SK-N-SH treated with all-trans-retinoic acid at 6 μM for 48 hours (cell line): ENCODE data around the gene PCDHA2.

Experiments used
- ATAC-seq: fragments of 200-7000 bp; cut with Tn5 transposase; 3 replicates; pipeline ENCODE4 v1.9.1; 2020; ENCODE audit warnings: mild to moderate bottlenecking, moderate library complexity
- ARNTL ChIP-seq: fragments of 450-650 bp; formaldehyde crosslinking; IDR thresholded peaks from 2 replicates; pipeline ENCODE4 v1.5.0; 2020; ENCODE audit warnings: low read depth, mild to moderate bottlenecking, moderate library complexity, borderline replicate concordance
- CSDC2 ChIP-seq: fragments of 250-450 bp; sonication (Bioruptor Pico); IDR thresholded peaks from 2 replicates; pipeline ENCODE4 v1.5.0; 2020; ENCODE audit warnings: mild to moderate bottlenecking, moderate library complexity
- ISL1 ChIP-seq: fragments of 250-450 bp; sonication (Bioruptor Pico); IDR thresholded peaks from 2 replicates; pipeline ENCODE4 v2.1.2; 2022; ENCODE audit warnings: mild to moderate bottlenecking, moderate library complexity
- OSR1 ChIP-seq: fragments of 250-450 bp; sonication (Bioruptor Pico); IDR thresholded peaks from 2 replicates; pipeline ENCODE4 v1.8.0; 2022; ENCODE audit warnings: moderate library complexity, mild to moderate bottlenecking, inconsistent platforms
- PATZ1 ChIP-seq: fragments of 250-450 bp; sonication (Bioruptor Pico); IDR thresholded peaks from 2 replicates; pipeline ENCODE4 v1.8.0; 2020; ENCODE audit warnings: mild to moderate bottlenecking, moderate library complexity, borderline replicate concordance
- RARB ChIP-seq: fragments of 250-450 bp; sonication (Bioruptor Pico); IDR thresholded peaks from 2 replicates; pipeline ENCODE4 v1.8.0; 2021; ENCODE audit warnings: mild to moderate bottlenecking, moderate library complexity
- TCF4 ChIP-seq: fragments of 250-450 bp; sonication (Bioruptor Pico); IDR thresholded peaks from 2 replicates; pipeline ENCODE4 v1.8.0; 2021; ENCODE audit warnings: mild to moderate bottlenecking, moderate library complexity, borderline replicate concordance
- TOX ChIP-seq: fragments of 250-450 bp; sonication (Bioruptor Pico); IDR thresholded peaks from 2 replicates; pipeline ENCODE4 v1.8.0; 2021; ENCODE audit warnings: mild to moderate bottlenecking, moderate library complexity, borderline replicate concordance
- ZNF565 ChIP-seq: fragments of 450-650 bp; formaldehyde crosslinking; conservative IDR thresholded peaks from 2 replicates; pipeline ENCODE4 v1.5.0; 2020; ENCODE audit warnings: low read depth, mild to moderate bottlenecking, moderate library complexity
- ZNF8 ChIP-seq: fragments of 450-650 bp; formaldehyde crosslinking; IDR thresholded peaks from 2 replicates; pipeline ENCODE4 v1.5.0; 2020; ENCODE audit warnings: mild to moderate bottlenecking, moderate library complexity

Gene PCDHA2

GRCh38 chr5:140835622-140836510 is 41.2 kb downstream of the PCDHA2 start:
- no peak for TF ChIP-seq ISL1
- no peak for TF ChIP-seq RARB (CRISPR knock-in tag)
- TF ChIP-seq ARNTL (CRISPR knock-in tag), result no peak
- no peak for TF ChIP-seq ZNF565 (CRISPR knock-in tag)
- TF ChIP-seq, all 23 proteins: peak for 0
- ATAC-seq, result no peak

- peak; percentile 98 for ATAC-seq
- TF ChIP-seq ZNF8 (CRISPR knock-in tag) (no peak), PATZ1 (CRISPR knock-in tag) (no peak), ARNTL (CRISPR knock-in tag) (no peak), OSR1 (no peak), TCF4 (no peak)
- TF ChIP-seq, all 23 proteins: peak for 0
Observed at GRCh38 chr5:140840978-140841962, 46.6 kb downstream of the PCDHA2 start, which contains the start of gene PCDHA8. Gene PCDHA8 (plus strand): TSS chr5:140841187. CDS start chr5:140841322, 135 bp downstream.

- no peak for TF ChIP-seq CSDC2 (CRISPR knock-in tag)
- TF ChIP-seq TOX (CRISPR knock-in tag), result no peak
- ATAC-seq, result no peak
Observed at GRCh38 chr5:140842798-140843733, 48.4 kb downstream of the PCDHA2 start.
